Femur (tissue), 1 donor: ENCODE data around the gene DPP4.
"Not testable (repeated sequence)": the region's sequence is repeated elsewhere in the genome, so short reads cannot be mapped to it uniquely, and the experiment has no call there.

Experiments
- DNase-seq: peaks from one replicate; pipeline ENCODE4 v3.0.0-alpha.2; 2017

DPP4 gene

DNA sequence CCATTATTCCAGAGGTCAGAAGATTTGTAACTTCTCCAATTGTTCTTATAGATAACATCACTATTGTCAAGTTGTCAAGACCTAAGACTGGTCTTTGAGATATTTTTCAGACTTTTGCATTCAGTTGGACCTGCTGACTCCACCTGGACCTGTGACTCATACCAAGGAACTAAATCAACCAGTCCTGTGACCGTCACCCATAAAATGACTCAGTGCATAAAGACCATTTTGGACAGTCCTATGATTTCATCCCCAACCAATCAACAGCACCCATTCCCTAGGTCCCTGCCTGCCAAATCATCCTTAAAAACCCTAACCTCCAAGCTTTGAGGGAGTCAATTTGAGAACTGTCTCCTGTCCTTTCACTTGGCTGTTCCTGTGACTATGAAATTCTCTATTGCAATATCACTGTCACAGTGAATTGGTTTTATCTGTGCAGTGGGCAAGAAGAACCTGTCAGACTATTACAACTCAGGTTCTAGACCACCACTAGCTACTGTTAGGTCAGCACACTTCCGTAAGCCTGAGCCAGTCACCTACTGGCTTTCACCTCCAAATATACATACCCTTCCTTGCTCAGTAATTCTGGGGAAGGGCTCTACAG, 17.1 kb downstream of the DPP4 start:
- no peak for DNase-seq

DNA sequence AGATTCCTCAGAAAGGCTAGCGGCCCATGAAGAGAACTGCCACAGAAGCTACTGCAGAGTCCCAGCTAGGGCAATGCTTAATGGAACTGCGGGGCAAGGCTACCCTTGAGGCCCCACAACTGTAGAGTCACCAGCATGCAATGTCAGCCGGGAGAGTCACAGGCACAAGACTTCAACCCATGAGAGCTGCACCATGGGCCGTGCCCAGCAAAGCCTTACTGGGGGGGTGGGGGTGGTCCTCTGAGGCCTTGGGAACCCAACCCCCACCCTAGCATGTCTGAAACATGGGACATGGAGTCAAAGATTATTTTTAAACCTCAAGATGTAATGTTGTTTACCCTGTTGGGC, 20.2 kb downstream of the DPP4 start:
- no peak for DNase-seq

DNA sequence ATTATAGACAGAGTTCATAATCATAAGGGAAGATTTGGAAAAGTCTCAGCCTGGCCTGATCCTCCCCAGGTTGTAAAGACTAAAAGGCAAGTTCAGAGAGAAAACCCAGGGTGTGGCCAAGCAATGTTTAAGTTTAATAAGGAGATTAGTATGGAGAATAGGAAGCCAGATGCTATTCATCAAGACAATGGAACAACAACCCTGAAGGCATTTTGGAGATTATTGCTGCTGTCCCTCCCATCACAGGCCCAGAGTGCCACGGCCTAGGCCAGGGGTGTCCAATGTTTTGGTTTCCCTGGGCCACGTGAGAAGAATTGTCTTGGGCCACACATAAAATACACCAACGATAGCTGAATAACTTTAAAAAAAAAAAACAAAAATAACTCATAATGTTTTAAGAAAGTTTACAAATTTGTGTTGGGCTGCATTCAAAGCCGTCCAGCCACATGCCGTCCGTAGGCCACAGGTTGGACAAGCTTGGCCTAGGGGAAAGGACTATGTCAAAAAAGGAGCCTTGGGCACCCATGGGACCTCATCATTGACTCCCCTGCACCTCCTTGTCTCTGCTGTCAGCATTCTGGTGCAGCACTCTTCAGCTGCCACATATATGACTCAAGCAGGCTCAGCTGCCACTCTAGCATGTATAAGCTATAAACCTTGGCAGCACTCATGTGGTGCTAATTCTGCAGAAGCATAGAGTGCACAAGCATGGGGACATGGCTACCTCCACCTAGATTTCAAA, 20.8 kb downstream of the DPP4 start:
- no peak for DNase-seq

DNA sequence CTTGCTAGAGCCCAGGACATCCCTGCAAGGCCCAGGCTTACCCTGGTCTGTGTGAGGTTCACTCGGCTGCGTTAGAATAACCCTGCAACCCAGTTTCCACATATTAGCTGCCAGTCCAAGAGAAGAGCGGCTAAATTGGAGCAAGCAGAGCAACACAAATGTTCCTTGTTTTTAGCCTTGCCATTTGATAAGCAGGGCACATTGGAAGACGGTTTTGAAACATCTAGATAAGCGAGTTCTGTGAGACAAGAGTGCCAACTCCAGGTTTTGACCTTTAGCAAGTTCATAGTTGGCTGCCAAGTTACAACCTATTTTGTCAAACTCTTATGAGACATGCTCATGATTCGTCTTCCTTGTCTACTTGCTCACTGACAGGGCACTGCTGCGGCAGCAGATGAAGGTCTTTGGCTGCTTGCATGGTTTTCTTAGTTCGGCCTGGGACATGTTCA, 23.5 kb downstream of the DPP4 start:
- DNase-seq = no peak

DNA sequence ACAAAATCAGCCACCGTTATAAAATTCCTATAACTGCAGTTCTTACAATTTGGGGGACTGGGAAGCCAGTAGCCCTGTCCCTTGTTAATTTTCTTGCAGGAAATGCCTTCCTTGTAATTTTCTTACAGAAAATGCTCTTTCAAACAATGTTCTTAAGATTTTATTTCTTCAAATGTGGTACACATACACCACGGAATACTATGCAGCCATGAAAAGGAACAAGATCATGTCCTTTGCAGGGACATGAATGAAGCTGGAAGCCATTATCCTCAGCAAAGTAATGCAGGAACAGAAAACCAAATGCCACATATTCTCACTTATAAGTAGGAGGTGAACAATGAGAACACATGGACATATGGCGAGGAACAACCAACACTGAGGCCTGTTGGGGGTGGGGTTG, 24.9 kb downstream of the DPP4 start:
- DNase-seq = not testable (repeated sequence)

DNA sequence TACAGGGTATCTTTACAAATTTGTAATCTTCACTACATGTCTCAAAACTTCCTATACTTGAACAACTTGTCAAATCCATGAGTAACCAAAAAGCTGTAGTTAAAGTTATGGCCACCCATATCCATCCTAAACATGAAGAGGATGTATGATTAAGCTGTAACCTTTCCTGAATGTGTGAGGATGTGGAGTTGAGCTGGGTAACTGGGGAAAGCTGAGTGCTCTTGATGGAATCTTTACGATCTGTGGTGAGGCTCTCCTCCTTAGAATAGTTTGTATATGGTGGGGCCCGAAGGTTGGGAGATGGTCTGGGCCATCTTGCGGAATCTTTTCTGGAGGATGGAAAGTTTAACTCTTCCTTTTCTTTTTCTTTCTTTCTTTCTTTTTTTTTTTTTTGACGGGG, 29.4 kb downstream of the DPP4 start:
- DNase-seq = no peak

DNA sequence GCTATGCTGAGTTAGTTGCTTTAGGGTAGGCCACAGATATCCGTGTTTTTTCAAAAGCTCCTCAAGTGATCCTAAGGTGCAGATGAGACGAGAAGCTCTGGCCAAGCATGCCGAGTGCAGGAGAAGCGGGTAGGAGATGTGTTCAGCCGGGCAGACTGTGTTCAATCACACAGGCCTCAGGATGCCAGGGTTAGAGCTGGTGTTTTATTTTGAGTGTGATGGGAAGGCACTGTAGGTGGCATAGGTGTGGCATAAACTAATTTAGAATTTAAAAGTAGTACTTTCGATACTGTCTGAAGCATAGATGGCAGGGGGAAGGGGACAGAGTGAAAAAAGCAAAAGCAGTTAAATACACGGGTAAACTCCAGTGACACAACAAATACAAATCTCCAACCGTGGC, 30.9 kb downstream of the DPP4 start:
- no peak for DNase-seq

DNA sequence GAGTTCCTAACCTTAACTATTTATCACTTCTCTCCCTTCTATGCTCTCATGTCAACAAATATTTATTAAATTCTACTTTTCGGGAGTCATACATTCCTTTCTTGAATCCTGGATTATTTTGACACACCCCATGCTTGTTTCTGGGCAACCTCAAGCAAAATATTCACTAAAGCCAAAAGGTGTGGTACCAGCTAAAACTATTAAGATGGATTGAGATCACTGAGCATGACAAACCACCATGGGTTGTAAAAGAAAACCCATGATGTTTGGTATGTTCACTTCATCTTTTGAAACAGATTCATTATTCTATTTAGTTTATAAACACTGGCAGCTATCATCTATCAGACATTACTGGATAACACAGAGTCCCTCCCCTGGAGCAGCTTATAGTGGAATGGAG, 32.5 kb downstream of the DPP4 start:
- no peak for DNase-seq

DNA sequence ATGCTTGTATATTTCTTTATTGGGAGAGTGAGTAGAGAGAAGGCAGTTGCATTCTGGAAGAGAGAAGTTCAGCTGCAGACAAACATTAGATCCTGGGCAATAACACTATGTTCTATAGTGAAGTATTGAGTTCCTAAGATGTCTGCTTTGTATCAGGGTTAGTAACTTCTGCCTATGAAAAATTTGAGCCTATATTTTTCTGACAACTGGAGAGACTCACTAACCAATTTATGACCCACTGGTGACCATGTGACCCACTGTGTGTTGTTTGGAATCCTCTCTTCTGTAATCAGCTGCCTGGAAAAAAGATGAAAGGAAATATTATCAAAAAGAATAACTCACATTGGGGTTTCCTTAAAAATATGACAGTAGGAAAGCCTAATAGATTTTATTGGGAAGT, 35.3 kb downstream of the DPP4 start:
- no peak for DNase-seq

DNA sequence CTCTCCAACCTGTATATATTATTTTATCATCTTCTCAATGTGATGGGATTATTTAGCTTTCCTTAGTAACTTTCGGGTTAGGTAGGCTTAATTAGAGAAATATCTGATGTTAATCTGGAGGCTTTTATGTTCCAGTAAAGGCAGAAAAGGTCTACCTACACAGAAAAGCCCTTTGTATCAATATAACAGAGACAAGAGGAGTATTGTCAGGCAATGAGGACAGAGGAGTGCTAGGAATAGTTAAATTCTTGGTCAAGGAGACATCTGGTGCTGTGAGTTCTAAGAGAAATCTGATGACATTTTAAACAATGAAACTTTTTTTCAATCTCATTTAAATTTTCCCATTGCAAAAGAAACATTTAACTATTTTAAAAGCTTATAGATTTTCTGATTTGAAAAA, 36.1 kb downstream of the DPP4 start:
- no peak for DNase-seq

DNA sequence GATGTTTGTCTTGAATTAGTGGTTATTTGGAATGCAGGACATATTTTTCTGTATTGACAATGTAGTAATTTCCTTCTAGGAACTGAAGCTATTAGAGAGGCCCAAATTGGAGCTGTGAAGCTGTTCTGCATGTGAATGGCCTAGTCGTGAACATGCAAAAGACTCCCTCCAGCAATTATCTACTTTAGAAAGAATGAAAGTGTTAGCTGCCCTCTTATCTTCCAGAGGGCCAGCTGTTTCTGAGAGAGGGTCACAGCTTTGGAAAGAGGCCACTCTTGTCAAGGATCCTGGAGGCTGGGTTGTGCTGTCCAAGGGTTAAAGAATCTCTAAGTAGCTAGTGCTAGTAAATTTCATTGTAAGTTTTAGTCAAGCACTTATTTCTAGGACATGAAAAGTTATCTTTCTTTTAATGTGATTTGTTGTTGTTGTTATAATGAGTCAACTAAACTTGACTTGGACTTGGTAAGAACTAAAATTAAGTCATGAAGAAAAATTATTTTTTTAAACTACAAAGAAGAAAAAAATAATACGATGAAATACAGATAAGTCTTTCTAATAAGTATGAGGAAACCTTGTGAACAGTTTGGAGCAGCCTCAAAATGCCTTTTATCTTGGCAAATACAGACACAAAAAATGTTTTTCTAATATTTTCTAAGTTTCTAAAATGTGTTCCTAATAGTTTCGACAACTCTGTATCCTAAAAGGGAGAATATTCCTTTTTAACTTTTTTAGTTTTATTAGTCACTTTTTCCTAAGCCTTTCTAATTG, 36.8 kb downstream of the DPP4 start:
- no peak for DNase-seq

DNA sequence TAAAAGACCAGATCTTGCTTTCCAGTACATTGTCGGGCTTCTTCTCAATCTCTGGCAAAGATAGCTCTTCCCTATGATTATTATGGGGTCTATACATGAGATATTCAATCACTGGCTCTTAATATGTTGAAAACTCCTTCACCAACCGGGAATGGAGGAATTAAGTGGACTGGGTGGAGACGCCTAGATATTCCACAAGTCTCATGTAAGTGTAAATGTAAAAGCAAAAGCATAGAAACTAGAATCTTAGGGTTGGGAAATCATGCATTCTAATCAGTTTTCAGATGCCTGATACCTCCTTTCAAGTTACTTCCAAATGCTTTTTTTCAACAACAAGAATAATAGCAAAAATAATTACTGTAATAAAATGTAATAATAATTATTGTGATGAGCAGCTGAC, 38.0 kb downstream of the DPP4 start:
- DNase-seq = no peak

DNA sequence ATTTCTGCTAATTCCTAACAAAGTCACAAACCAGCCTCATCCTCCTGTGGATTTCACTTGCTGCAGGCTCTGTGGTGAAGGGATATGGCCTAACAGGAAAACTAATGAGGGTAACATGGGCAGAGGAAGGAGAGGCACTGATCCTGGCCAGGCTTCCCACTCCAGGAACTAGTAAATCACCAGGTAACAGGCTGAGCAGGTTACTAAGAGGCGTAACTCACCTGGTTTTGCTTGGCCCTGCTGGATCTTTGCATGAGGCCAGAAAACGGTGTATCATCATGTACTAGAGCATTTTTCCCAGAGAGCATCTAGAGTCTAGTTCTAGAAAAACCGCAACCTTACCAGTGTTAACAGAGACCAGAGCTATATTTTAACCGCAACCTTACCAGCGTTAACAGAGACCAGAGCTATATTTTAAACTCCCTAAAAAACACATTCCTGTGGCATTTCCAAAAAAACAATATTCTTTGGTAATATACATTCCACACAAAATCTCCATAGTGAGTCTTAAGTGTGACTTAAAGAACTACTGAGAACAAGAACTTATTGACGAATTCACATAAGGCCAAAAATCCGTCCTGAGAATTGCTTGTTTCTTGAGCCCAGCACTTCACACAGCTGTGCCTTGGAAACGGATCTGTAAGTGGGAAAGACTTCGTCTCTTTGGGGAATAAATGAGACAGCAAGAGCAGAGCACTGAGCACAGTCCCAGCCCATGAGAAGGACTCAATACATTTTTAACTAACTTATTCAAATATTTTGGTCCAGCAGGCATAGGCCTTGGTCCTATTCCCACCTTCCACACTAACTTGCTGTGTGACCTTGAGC, 43.4 kb downstream of the DPP4 start:
- DNase-seq = no peak

DNA sequence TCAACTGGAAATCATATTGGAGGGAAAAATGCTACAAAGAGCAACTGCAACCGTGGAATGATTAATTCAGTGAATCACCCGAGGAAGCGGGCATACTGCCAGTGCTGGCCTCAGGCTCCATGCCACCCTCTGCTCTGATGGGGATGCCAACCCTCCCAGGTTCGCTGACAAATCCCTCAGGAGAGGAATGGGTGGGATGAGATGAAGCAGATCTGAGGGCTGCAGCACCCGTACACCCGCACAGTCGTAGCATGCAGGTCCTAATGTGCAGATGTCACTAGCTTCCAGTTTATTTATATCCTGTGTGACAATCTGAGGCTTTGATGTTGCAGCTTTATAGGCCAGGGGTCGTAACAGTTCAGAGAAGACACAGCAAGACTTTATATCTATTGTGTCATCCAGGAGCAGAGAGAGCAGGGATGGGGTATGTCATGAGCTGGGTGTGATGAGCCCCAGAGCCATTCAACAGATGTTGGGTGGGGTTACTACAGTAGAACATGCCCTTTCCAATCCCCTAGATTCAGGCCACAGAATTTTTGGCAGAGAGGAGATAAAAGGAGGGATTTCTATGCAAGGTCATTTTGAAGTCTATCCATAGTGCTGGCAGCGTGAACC, 44.6 kb downstream of the DPP4 start:
- no peak for DNase-seq

DNA sequence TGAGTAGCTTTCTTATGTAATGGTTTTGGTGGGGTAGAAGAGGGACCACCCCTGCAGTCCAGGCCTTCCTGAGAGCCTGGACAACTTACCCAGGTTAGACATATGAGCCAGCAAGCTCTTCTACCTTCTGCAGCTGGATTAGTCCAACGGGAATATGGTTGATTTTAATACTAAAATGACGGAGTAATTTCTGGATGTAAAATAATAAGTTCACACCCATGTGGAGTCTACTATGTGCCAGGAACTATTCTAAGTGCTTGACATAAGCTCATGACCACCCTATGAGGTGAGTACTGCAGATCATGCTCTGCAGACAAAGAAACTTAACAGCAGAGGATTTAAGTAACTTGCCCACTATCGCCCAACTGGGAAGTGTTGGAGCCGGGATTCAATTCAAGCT, 45.5 kb downstream of the DPP4 start:
- DNase-seq = no peak

DNA sequence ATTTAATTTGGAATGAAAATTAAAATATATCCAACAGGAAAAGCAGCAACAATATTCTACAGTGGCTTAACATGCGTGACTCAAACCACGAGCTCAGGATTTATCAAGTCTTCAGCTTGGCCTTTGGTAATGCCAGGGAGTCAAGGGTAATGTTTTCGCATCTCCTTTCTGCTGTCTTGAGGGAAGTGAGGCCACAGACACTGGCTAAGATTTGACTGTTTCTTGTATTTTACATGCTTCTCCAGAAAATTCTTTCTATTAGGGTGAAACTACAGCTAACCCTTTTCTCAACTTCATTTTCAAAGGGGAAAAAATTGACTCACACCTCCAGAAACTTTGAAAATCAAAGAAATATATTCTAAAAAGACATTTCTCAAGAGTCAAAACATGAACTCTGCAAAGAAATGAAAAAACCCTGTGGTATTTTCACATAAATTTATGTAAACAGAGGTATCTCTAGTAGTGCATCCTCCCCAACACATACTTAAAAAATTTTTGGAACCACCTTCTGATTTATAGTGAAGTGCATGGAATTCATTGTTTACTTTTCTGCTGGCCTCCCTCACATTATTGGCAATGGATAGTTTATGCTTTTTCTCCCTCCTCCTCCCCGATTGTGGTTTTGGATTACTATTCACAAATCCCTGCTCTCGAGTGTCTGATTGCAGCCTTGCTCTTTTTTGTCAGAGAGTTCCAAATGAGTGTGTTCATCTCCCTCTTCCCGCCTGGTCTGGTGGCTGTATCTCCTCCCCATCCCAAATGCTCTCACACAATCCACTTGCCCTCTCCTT, 48.7 kb downstream of the DPP4 start:
- no peak for DNase-seq

DNA sequence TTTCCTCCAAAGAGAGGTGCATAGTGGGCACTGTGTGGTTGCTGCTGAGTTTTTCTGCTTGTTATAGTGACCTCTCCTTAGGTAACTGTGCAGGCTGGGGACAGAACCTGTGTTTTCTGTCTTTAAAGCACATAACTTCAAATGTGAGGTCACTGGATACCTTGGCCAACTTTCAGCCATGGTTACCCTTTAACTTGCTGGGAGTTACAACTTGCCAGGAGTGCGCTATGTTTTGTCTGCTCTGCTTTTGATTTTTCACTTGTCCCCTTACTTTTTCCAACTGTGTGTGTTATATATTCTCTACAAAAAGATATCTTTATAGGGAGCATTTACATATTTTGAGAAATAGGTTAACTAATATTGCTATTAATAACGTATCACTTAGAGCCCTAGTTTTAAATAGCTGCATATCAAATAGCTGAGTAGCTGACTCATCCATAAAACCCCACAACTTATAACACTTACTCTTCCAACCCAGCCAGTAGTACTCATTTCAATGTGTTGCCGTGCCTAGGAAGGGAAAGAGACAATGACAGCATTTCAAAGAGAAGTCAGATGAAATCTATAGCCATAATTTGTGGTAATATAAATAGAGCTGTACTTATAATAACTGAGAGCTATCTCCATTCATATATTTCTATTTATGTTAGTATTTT, 51.6 kb downstream of the DPP4 start:
- DNase-seq = no peak

DNA sequence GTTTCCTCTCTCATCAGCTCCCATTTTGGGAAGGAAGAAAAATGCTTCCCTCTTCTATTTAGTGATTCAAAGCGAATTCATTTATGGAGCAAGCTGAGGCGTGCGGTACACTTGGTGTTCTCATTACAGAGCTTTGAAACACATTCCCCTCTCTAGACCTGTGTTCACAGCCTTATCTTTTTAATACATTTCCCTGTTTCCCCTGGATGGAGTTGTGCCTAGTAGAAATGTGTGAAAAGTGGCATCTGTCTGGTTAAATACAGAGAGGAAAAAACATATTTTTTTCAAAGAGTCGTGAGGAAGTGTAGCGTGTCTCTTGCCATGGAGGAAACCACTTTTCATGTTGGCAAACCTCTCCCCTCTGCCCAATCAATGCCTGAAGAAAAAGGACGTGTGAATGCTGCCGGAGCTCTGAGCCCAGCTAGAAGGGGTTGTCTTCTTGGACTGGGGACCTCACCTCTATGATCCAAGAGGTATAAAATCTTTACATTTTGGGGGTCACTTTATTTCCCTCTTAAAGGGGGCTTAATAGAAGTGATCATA, 52.4 kb downstream of the DPP4 start:
- no peak for DNase-seq

DNA sequence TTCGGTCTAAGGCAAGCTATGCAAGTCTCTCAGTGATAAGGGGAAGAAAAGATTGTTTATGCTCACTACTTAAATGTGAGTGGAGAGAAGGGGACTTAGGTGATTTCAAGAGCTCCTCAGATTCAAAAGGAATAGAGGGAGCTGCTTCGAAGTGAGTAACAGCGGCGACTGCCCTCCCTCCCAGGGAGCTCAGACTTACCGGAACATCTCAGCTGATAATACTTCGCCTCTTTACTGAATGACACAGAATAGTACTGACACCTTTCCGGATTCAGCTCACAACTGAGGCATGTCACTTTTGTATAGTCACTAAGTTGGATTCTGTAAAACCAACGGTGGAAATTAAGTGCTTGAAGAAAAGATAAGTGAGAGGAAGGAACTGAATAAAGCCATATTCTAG, 55.5 kb downstream of the DPP4 start:
- DNase-seq = no peak

DNA sequence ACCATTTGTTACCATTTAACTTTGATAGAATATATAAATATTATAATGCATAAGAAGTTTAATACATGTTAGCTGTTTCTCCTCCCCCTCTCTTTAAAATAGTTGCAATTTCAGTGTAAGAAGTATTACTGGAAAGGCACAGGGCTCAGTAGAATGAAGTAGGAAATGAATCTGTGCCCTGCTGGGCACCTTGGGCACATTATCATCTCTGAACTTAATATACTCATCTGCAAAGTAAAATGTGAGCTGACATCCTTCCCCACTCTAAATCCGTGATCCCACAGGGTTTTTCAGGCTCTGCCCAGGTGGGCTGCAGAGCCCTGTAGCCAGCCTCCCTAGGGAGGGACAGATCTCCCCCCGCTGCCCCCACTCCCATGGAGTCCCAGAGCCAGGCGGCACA, 56.8 kb downstream of the DPP4 start:
- no peak for DNase-seq

DNA sequence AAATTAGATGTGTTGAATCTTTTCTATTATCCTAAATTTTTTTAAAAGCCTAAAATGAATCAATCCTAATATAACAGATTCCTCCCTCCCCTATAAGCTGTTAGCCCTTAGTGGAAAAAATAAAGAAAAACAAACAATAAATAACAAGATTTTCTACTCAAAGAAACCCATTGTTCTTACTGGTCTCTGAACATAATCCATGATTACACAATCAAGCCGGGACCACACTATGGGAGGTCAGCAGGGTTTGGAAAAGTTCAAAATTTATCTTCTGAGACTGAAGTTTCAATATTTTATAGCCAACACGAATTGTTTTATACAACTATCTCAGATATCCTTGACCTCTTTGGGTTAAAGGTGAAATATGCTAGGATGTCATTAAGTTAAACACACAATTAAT, 57.9 kb downstream of the DPP4 start:
- DNase-seq = no peak
